ENCODE data around the gene UCN.
A peak's percentile ranks its signal among the peaks of the same experiment; 100 is the strongest.

DNA sequence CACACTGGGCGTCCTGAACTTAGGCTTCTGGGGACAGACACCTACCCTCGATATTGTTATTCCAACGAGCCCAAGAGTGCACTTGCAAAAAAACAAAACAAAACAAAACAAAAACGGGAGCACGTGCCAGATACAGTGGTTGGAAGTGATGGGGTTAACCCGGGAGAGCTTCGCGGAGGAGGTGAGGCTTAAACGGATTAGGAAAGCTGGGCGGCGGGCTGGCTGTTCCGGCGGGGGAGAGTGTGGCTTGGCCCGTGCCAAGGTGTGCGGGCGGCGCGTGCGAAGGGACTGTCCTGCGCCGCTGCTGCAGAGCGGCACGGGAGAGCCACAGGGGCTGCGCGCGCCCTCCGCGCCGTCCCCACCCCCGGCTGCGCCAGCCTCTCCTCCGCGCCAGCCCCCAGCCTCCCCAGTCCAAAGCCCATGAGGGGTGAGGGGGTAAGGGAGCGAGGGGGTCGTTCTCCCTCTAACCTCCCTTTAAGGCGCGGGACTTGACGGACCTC, 43.9 kb downstream of the UCN start:
- TF ChIP-seq CTCF (IDR thresholded peaks at IDR 0.05) (no peak), EZH2 (IDR thresholded peaks at IDR 0.05; ENCODE audit: borderline replicate concordance, insufficient read depth, low read depth, low read length, poor library complexity, severe bottlenecking) (peak; percentile 45)
